Pancreas (tissue), 10 donors: ENCODE data around the gene NAV2. TPM values are rescaled to one million over a fixed set of nuclear protein-coding genes. Genes with fewer than 3 reads are reported as not detected.

Experiments used
- ATAC-seq, 4 donors: fragments of 200-7000 bp; cut with Tn5 transposase; one replicate each; pipeline versions ENCODE4 v1.8.0 to v1.9.1; 2020; ENCODE audit warnings: mild to moderate bottlenecking in 4 of 4, moderate library complexity in 4 of 4
- DNase-seq, 6 donors: peaks; one replicate each; pipeline ENCODE4 v3.0.0-alpha.2; 2020
- FAIRE-seq: peaks from 2 replicates; lab custom pipeline; 2012; peaks lifted over from hg19 to GRCh38; lab: Jason Lieb, UNC
- H3K27ac ChIP-seq, 4 donors: fragments of 200-600 bp; sonication (generic); 1 replicate in 3 of 4; 2 replicates in 1 of 4; pipeline versions ENCODE4 v1.5.0 to v1.8.0; 2020
- H3K27me3 ChIP-seq, 4 donors: fragments of 200-600 bp; one replicate each; pipeline ENCODE4 v1.8.0; 2021
- H3K36me3 ChIP-seq, 3 donors: fragments of 200-600 bp; sonication (generic) in 1 of 3; one replicate each; pipeline versions ENCODE4 v1.5.0 to v1.8.0; 2020 to 2021
- H3K4me1 ChIP-seq, 3 donors: fragments of 200-600 bp; one replicate each; pipeline ENCODE4 v1.8.0; 2021
- H3K4me3 ChIP-seq, 4 donors: fragments of 200-600 bp; sonication (generic) in 2 of 4; one replicate each; pipeline versions ENCODE4 v1.5.0 to v1.8.0; 2020 to 2021
- H3K9me3 ChIP-seq, 4 donors: fragments of 200-600 bp; one replicate each; pipeline ENCODE4 v1.8.0; 2021
- WGBS, 2 donors: extraction: QIAGEN DNeasy Blood & Tissue Kit; methylation state at CpG; one replicate each; pipeline ENCODE4 v1.1.7; 2013; 5-methylcytosine and 5-hydroxymethylcytosine counted together
- intact Hi-C, 3 donors: fragments of 100-400 bp; cut with DNase I; formaldehyde crosslinking; loops; one replicate each; pipeline versions ENCODE4 v1.11.1 to v1.14.2; 2022
- polyA plus RNA-seq, 2 donors: library from polyadenylated mRNA; stranded (reverse); fragments of 200-250 nt; gene quantifications; one replicate each; pipeline ENCODE4 v1.2.3, GENCODE V29; 2013
- total RNA-seq, 6 donors: library from RNA; stranded (reverse); fragmentation: NEBNext Ultra II Directional in 4 of 6; extraction: Animal tissue kit (Norgen Biotek cat#: 25700) in 4 of 6; gene quantifications; one replicate each; pipeline versions ENCODE4 v1.2.1 to v1.2.4, GENCODE V29; 2021 to 2023
- TF ChIP-seq, protein P1 (sequence below), 4 donors: fragments of 200-600 bp; sonication (generic) in 3 of 4; IDR thresholded peaks; one replicate each; pipeline versions ENCODE4 v1.5.0 to v1.8.0; 2021; ENCODE audit warnings: antibody characterized with exemption in 4 of 4
- donor health status: healthy with polysubstance abuse.
- donor health status: DM: no; HTN: no; CAD: no; lungs with moderate emphysema.
- donor health status: DM: no; HTN: no; CAD: no.
- donor health status: control.
- donor health status: control.
- donor health status: Bipolar disorder and iron deficiency.
- donor health status: DM: yes; HTN: yes; CAD: no.
- donor health status: DM: no; HTN: no; CAD: no.
- donor health status: DM: no; HTN: no; CAD: no.
- donor health status: DM: yes; HTN: yes; CAD: no.

Gene NAV2
- total and polyA plus RNA-seq, 8 donors, result 5.8 to 26.9 (median 16.3) TPM

- Histone ChIP-seq H3K9me3 (no peaks in the 10 kb centered on the region), H3K36me3 (no peaks in the 10 kb centered on the region), H3K4me3 (no peak overlapping the region), H3K4me1 (peaks cover 0 to 4% (median 0%) of the 10 kb centered on the region in 3 donors), H3K27me3 (no peaks in the 10 kb centered on the region), H3K27ac (no peak overlapping the region)
- 91 to 93% methylated on average over 3 of the region's 3 CpGs for WGBS, 2 donors
- ATAC-seq (no peak), DNase-seq (no peak), FAIRE-seq (no peak)
- intact Hi-C loops, result no loop called here
- TF ChIP-seq, protein P1, sequence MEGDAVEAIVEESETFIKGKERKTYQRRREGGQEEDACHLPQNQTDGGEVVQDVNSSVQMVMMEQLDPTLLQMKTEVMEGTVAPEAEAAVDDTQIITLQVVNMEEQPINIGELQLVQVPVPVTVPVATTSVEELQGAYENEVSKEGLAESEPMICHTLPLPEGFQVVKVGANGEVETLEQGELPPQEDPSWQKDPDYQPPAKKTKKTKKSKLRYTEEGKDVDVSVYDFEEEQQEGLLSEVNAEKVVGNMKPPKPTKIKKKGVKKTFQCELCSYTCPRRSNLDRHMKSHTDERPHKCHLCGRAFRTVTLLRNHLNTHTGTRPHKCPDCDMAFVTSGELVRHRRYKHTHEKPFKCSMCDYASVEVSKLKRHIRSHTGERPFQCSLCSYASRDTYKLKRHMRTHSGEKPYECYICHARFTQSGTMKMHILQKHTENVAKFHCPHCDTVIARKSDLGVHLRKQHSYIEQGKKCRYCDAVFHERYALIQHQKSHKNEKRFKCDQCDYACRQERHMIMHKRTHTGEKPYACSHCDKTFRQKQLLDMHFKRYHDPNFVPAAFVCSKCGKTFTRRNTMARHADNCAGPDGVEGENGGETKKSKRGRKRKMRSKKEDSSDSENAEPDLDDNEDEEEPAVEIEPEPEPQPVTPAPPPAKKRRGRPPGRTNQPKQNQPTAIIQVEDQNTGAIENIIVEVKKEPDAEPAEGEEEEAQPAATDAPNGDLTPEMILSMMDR (IDR thresholded peaks at IDR 0.05), result no peak
Measured at GRCh38 chr11:19766206-19766605, 53.6 kb downstream of the NAV2 start.

- FAIRE-seq (no peak), ATAC-seq (no peak), DNase-seq (no peak)
- intact Hi-C loops, result no loop called here
- no peak overlapping the region for H3K27ac ChIP-seq
- H3K27me3 ChIP-seq, result no peaks in the 10 kb centered on the region
- H3K36me3 ChIP-seq, result no peaks in the 10 kb centered on the region
- TF ChIP-seq, protein P1 (IDR thresholded peaks at IDR 0.05), result no peak
- WGBS, 2 donors, result 87 to 93% methylated on average over 1 of the region's 1 CpG
- H3K4me3 ChIP-seq, result no peak overlapping the region
- peaks cover 0 to 4% (median 0%) of the 10 kb centered on the region in 3 donors for H3K4me1 ChIP-seq
- no peaks in the 10 kb centered on the region for H3K9me3 ChIP-seq
Measured at GRCh38 chr11:19766810-19767209, 54.2 kb downstream of the NAV2 start.

DNA sequence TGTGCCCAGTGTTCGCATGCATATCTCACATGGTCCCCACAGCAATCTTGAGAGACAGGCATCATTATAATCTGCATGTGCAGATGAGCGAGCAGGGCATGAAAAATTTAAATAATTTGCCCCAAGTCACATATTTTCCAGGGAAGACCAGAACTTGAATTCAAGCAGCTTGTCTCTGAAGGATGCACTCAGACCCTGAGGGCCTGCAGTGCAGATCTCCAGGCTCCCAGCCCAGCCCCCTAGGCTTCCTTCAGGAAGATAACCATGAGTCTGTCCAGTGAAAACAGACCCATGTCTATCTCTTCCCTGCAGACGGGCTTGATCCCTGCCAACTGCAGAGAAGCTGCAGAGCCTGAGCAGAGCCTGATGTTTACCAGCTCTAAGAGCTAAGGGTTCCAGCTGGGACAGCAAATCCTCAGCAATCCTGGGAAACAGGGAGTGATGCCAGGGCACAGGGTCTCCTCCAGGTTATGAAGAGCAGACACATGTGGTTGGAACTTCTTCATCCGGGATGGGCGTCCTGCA is 55.1 kb downstream of the NAV2 start:
- ATAC-seq (no peak), FAIRE-seq (no peak), DNase-seq (no peak)
- no peaks in the 10 kb centered on the region for H3K27me3 ChIP-seq
- no peaks in the 10 kb centered on the region for H3K9me3 ChIP-seq
- intact Hi-C loops, result no loop called here
- no peak overlapping the region for H3K27ac ChIP-seq
- 81 to 82% methylated on average over 5 of the region's 5 CpGs for WGBS, 2 donors
- H3K4me3 ChIP-seq, result no peak overlapping the region
- TF ChIP-seq, protein P1 (IDR thresholded peaks at IDR 0.05), result no peak
- no peaks in the 10 kb centered on the region for H3K36me3 ChIP-seq
- H3K4me1 ChIP-seq, result peaks cover 0 to 4% (median 0%) of the 10 kb centered on the region in 3 donors

GRCh38 chr11:19768197-19768596 is 55.6 kb downstream of the NAV2 start:
- H3K36me3 ChIP-seq, result no peaks in the 10 kb centered on the region
- no peak for ATAC-seq

DNA sequence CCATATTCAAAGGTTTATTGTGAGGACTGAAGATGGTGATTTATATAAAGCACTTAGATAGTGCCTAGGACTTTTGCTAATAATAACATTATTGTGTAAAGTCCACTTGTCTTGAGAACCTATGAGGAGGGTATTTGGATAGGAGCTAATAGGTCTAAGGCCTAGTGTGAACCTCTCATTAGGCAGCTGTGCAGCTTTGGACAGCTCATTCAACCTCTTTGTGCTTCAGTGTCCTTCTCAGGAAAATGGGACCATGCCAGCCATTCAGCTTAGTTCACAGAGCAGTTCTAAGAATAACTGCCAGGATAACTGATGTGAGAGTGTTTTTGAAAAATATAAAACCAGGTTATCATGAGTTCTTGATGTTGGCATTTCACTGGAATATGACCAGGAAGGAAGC is 56.2 kb downstream of the NAV2 start:
- no peaks in the 10 kb centered on the region for H3K36me3 ChIP-seq
- TF ChIP-seq, protein P1 (IDR thresholded peaks at IDR 0.05), result no peak
- intact Hi-C loops, result no loop called here
- H3K4me1 ChIP-seq, result no peaks in the 10 kb centered on the region
- DNase-seq (no peak), ATAC-seq (no peak), FAIRE-seq (no peak)
- H3K9me3 ChIP-seq, result no peaks in the 10 kb centered on the region
- H3K4me3 ChIP-seq, result no peak overlapping the region
- H3K27ac ChIP-seq, result no peak overlapping the region
- no peaks in the 10 kb centered on the region for H3K27me3 ChIP-seq

More at GRCh38 chr11:19768197-19768596, 55.6 kb downstream of the NAV2 start:
- TF ChIP-seq, protein P1 (IDR thresholded peaks at IDR 0.05), result no peak
- WGBS, 2 donors, result 83 to 84% methylated on average over 6 of the region's 6 CpGs
- no peak overlapping the region for H3K4me3 ChIP-seq
- intact Hi-C loops, result no loop called here
- no peak overlapping the region for H3K27ac ChIP-seq
- DNase-seq (no peak), FAIRE-seq (no peak)
- no peaks in the 10 kb centered on the region for H3K9me3 ChIP-seq
- no peaks in the 10 kb centered on the region for H3K27me3 ChIP-seq
- peaks cover 0 to 4% (median 0%) of the 10 kb centered on the region in 3 donors for H3K4me1 ChIP-seq
